SK-MEL-5 (cell line): ENCODE data around the gene A1BG. TPM values are rescaled to one million over a fixed set of nuclear protein-coding genes. Genes with fewer than 3 reads are reported as not detected.
"Not testable (repeated sequence)": the region's sequence is repeated elsewhere in the genome, so short reads cannot be mapped to it uniquely, and the experiment has no call there.

Source experiments
- DNase-seq: peaks from one replicate; pipeline ENCODE4 v3.0.0-alpha.2; 2016; ENCODE audit warnings: low read depth, low spot score
- in situ Hi-C: cut with HindIII; loops from 2 replicates; pipeline ENCODE4 v1.10.0; 2016; ENCODE audit warnings: low sequenced_read_pairs, high pct_unique_total_duplicates, low pct_unique_long_range_greater_than_20kb
- total RNA-seq: library from RNA; depleted of rRNA; stranded (reverse); fragments of >200 nt; shearing (Covaris generic); gene quantifications from 2 replicates; pipeline ENCODE4 v1.2.3, GENCODE V29; 2014

The A1BG gene
- total RNA-seq, 1 experiment from 2014 or later = 23.4 TPM

DNA sequence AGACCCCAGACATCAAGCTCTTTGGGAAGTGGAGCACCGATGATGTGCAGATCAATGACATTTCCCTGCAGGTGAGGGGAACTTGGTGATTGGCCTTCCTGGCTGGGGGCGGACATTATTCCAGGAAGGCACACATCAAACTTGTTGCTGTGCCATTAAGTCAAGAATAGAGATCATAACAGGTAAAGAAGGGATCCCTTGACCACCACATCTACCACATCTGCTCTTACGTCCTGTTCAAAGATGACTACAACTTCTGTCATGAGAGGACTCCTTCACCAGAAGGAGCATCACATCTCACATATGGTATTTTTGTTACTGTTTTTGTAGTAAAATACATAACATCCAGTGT is 34.9 kb upstream of the A1BG start:
- in situ Hi-C loops = no loop called here
- DNase-seq = no peak

DNA sequence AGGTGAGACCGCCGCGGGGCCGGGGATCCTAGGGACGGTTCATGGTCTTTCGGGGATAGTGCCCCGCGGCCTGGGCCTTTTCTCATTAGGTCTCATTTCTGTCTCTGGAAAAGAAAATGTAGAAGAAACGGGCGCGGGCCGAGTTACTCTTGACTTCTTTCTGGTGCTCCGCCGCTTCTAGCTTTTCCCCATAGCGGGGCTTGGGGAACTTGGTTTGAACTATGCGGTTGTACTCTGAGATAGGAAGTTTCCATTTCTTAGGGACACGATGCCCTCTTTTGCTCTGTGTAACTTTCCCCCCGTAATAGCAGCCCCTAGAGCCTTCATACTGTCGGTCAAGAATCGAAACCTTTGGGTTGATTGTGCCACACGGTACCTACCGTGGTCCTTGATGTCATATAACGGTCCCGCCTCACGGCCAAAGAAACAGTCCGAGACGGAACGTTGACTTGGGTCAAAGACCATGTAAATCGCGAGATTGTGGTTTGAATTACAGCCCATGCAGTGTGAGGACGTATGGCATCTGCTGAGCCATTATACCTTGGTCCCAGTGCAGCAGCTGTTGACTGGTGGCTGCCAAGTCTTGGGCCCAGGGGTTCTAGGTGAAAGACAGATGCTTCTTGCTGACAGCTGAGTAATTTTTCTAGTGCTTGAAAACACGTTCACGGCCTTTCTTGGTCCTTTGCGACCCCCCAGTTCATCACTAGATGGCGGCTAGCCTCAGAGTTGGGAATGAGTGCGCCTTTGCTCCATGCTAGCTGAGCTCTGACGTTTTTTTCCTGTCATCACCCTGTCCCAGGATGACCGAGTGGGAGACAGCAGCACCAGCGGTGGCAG is 34.3 kb upstream of the A1BG start:
- in situ Hi-C loops = no loop called here
- DNase-seq = no peak

DNA sequence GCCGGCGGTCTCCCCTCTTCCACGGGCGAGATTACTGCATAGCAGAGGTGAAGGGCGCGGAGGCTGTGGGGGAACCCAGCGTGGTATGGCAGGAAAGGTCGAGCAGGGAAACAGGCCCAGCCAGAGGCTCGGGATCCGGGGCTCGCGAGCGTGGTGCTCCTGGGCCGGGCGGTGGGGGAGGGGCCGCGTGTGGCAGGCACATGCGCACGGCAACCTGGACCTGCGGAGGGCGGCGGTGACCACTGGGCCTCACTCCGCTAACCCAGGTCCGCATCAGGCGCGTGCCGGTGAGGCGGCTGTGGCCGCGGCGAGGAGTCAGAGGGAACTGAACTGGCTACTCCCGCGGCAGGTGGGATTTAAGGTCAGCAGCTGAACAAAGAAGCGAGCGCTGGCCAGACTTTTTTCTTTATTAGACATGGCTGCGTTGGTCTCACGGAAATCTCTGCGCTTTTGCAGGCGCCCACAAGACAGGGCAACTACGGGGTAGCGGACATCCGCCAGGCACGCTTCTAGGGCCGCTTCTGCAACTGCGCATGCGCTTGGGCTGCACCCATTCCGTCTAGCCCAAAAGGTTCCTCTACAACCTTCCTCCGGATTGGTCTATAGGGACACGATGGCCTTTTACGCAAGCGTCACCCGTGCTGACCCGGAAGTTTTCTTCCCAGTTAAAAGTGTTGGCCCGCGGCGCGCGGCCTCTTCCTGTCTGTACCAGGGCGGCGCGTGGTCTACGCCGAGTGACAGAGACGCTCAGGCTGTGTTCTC is 33.5 kb upstream of the A1BG start, which contains the start of gene RPS5:
Gene RPS5 (plus strand): TSS at position 694 of the 762 bp plus-strand sequence. CDS start 869 bp downstream, outside the sequence.
- in situ Hi-C loops = no loop called here
- peak; percentile 98 for DNase-seq

DNA sequence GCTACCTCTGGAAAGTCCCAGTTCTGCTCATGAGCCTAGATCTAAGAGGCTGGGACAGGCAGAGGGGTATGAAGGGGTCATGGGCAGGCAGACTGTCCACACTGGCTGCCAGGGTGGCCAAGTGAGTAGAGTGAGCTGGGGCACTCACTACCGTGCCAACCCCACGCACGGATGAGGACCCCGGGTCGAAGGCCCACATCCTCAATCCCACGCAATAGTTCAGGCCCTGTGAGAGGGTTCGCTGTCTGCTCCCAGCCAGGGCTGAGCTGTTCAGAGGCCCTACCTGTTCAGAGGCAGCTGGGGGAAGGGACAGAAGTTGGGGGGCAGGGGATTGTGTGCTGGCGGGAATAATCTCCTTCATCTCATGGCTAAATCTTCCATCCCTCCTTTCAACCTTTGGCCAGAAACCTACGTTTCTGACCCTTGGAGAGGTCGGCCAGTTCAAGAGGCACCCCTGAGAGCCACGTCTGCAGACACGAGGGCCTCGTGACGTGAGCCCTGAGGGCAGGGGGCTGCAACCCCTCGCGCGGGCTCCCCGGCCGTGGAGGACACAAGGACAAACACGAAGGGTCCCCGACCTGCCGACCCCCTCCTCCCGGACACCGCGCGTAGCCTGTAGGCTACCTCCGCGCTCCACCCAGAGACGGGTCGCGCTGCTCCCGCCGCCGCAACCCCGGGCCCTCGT is 32.7 kb upstream of the A1BG start:
- DNase-seq = no peak
- in situ Hi-C loops = no loop called here

DNA sequence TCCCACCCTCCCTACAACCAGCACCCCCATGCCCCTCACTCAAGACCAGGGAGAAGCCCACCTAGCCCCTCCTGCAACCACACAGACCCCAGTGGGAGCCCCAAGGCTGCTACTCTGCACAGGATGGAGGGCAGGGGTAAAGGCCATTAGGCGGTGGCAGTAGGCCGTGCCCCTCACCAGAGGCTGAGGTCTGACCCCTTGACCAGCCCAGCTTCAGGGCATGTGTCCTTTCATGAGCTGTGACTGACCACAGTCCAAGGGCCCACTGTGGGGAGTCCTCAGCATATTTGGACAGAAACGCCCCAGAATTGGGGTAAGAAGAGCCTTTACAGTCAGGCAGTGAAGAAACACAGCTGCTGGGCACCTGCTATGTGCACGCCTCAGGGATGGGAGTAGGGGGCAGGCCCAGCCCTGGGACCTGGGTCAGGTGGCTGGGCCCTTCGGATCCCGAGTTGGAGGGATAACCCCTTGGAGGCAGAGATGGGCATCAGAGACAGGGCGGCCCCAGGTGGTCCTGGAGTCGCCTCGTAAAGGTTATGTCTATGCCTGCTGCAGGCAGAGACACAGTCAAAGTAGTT is 32.1 kb upstream of the A1BG start:
- in situ Hi-C loops = no loop called here
- no peak for DNase-seq

DNA sequence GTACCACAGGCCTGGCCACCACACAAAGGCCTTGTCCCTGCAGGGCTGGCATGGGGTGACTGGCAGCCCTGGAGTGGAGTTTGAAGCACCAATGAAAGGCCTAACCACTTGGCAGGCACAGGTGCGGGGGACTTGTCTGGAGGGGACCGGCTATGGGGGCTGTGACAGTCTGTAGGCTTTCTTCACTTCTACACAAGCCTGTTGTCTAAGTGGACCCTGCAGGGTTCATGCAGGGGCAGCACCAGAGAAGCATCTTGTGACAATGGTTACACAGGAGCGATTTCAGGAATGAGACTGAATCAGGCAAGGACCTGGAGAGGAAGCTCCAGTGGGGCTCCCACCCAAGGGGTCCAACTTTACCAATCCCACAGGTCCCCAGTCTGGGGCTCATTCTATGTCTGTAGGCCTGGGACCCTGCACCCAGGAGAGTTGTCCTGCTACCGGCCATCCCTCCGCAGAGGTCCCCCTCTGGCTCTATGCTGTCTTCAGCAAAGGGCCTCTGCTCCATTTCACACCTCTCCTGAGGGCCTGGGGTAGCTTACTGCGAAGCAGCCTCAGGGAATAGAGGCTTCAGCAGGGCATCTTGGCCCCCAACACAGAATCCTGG is 29.8 kb upstream of the A1BG start:
- no peak for DNase-seq
- in situ Hi-C loops = no loop called here

DNA sequence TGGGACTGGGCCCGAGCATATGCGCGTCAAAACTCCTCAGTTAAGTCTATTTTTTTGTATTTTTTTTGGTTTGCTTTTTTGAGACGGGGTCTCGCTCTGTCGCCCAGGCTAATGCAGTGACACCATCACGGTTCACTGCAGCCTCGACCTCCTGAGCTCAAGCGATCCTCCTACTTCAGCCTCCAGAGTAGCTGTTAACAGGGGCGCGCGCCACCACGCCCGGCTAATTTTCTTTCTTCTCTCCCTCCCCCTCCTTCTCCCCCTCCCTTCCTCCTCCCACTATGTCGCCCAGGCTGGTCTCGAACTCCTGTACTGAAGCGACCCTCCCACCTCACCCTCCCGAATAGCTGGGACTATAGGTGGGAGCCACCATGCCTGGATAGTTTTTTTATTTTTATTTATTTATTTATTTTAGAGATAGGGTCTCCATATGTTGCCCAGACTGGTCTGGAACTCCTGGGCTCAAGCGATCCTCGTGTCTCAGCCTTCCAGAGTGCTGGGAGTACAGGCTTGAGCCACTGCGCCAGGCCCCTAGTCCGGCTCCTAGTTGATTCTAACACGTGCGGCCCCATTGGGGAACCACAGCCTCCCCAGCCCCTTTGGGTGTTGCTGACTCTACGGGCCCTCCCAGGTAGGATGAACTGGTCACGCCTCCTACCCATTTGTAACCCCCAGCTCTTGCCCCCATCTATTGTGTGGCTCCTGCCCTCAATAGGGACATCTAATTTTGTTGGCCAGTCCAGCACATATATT is 28.3 kb upstream of the A1BG start:
- no peak for DNase-seq
- in situ Hi-C loops = no loop called here

DNA sequence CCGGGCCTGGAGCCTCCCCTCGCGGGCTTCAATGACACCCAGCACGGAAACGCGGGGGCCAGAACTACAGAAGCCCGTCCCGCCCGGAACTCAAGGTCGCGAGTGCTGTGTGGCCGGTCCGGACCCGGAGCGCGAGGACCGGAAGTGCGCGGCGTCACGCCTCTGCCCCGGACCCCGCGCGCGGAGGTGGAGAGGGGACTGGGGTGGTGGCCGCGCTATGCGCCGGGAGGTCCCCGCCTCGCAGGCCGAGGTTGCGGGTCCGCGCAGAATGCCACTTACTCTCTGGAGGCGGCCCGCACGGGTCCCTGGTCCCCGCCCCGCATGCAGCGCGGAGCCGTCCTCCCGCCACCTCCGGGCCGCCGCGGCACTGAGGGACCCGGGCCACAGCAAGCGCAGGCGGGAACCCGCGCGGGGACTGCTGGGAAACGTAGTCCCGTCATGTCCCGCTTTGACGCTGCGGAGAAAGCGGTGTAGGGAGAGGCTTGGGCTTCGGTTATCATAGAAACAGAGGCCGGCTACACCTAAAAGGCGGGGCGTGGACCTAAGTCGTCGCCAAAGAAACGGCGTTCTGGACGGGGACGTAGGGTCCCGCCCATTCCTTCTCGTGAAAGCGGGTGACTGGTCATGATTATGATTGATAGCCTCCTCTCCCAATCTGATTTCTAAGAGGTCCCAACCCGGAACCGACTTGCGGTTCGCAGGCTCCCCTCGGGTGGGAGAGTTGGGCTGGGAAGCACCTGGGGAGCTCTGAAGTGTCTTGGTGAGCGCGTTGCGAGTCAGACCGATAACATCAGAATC is 27.6 kb upstream of the A1BG start, which contains the start of gene ZNF837:
Gene ZNF837 (minus strand): TSS at position 369 of the 798 bp plus-strand sequence. CDS start 11,698 bp downstream, outside the sequence.
- in situ Hi-C loops = no loop called here

DNA sequence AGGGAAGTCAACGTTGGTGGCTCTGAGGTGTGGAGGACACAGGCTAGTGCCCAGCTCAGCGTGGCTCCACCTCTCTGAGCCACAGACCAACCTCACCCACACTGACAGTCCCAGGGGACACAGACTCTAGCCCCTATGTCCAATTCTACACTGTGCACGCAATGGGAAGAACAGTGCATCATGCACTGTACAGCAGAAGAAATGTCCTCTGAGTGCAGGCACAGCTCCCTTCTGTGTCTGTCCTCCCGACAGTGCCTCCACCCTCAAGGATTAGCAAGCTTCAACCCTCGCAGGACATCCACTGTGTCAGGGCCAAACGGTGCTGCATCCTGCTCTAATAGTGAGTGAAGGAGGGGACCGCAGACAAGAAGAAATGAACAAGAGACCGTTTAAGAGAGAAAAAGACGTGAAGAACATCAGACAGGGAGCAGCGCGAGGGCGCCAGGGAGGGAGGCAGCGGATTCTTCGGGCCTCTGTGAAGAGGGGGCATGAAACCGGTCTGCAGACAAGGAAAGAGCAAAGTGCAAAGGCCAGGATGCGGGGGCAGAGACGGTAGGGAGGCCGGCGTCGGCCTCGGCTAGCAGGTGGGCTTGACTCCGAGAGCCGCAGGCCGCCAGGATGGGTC is 26.9 kb upstream of the A1BG start:
- no peak for DNase-seq
- in situ Hi-C loops = no loop called here

More for the DNA sequence above, 27.6 kb upstream of the A1BG start, which contains the start of gene ZNF837:
- DNase-seq = peak; percentile 100

DNA sequence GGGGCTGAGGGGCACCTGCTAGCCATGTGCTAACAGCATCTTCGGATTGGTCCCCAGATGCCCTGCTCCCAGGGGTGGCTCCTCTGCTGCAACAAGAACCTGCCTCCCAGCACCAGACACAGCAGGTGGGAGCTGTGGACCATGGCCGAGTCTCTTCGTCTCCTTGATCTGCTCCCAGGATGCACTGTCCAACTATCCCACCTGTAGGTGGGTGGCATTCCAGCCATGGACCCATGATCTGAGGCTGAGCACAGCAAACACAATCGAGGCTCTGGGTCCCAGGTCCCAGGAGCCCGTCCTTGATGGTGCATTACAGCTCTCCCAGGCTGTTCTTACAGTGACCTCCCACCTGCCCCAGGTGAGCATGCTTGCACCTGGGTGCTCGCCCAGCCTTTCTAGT is 26.0 kb upstream of the A1BG start:
- in situ Hi-C loops = no loop called here
- no peak for DNase-seq

DNA sequence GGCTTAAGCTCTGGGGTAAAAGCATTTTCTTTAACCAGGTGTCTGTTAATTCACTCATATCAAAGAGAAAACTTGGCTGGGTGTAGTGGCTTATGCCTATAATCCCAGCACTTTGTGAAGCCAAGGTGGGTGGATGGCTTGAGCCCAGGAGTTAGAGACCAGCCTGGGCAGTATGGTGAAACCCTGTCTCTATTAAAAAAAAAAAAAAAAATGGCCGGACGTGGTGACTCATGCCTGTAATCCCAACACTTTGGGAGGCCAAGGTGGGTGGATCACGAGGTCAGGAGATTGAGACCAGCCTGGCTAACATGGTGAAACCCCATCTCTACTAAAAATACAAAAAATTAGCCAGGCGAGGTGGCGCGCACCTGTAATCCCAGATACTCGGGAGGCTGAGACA is 23.4 kb upstream of the A1BG start:
- in situ Hi-C loops, DNase-seq: not testable (repeated sequence)

DNA sequence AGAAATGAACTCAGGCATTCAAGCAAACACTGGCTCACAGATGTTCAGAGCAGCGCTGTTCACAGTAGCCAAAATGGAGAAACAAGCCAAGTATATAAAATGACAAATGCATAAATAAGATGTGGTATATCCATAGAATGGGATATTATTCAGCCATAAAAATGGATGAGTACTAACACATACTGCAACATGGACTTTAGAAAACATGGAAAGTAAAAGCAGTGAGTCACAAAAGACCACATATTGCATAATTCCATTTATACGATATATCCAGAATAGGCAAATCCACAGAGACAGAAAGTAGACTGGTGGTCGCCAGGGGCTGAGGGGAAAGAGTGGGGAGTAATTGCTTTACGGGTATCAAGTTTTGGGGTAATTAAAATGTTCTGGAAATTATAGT is 20.9 kb upstream of the A1BG start:
- in situ Hi-C loops = no loop called here
- DNase-seq = no peak

DNA sequence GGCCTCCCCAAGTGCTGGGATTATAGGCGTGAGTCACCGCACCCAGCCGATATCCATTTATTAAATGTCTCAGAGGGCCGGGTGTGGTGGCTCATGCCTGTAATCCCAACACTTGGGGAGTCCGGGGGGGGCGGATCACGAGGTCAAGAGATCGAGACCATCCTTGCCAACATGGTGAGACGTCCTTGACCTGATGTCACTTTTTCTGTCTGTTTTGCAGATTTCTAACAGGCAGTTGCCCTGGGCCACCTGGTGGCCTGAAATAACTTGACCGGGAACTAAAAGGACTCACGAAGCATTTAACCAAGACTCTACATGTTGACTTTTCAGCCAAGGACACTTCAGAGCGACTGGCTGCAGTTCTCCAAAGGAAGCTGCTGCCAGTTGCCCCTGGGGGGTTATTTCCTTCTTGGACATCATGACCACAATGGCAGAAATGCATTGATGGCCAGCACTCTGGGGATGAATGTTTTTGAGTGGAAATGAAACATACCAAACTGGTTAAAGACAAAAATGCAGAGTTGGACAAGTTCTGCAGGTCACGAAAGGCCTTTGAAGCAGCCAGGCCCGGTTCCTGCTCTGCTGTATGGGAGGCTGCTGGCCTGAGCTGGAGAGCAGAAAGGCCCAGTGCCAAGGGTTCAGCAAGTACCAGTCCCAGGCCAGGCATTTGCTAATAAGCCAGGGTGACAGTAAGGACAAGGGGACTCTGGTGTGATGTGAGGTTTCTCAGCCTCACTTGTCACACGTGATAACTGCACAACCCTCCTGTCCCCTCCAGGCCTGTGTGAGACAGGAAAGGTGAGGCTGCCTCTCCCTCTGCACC is 19.2 kb upstream of the A1BG start:
- DNase-seq = peak; percentile 23
- in situ Hi-C loops = no loop called here

DNA sequence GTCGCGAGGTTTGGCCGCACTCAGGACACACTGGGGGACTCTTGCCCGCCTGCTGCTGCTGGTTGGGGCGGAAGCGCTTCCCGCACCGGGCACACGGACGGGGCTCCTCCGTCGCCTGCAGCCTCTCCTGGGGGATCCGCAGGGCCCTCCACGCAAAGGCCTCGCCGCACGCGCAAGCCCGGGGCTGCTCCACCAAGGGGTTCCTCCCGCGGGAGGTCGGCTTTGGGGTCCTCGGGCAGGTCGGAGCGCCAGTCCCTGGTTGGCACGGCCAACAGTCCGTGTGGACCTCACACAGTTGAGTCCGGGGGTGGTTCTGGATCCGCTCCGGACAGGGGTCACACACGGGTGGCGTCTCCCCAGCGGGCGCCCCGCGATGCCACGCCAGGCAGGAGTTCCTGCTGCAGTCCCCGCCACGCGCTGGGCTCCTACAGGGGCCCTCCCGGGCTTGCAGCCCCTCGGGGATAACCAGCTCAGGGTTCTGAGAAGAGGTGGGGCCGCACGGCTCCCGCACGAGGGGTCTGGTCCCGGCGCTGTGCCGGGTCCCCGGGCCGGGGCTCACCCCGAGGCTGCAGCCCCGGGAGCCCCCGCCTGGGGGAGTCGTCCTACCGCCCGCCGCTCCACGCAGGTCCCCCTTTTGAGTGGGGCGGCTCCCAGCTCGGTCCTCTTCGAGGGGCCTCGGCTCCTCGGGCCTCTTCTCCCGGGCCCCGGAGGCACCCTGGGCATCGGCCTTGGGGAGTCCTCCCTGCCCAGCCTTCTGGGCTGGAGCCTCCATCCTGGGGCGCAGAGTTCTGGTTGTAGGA is 15.5 kb upstream of the A1BG start:
- no peak for DNase-seq
- in situ Hi-C loops = no loop called here
